CD8-positive, alpha-beta memory T cell (primary cell): ENCODE measurements around the gene FHOD1. TPM values are rescaled to one million over a fixed set of nuclear protein-coding genes. Genes with fewer than 3 reads are reported as not detected.

ENCODE experiments used
- CTCF ChIA-PET: fragments of 350-600 bp; sonication (Branson Sonifier 250); formaldehyde crosslinking; loops from one replicate; lab custom pipeline; 2021; ENCODE audit warnings: antibody characterized with exemption; lab: Charles Lee
- POLR2A ChIA-PET: fragments of 350-600 bp; sonication (Branson Sonifier 250); formaldehyde crosslinking; loops from one replicate; lab custom pipeline; 2021; ENCODE audit warnings: antibody characterized with exemption; lab: Charles Lee
- DNase-seq, 5 donors: peaks; one replicate each; pipeline versions ENCODE4 v3.0.0 to v3.0.0-alpha.2; 2020 to 2022; ENCODE audit warnings: mixed read lengths in 1 of 5
- H3K27ac ChIP-seq: one replicate; pipeline ENCODE4 v1.7.0; 2013; ENCODE audit warnings: low read depth, mild to moderate bottlenecking, low read length, moderate library complexity
- H3K27me3 ChIP-seq: 2 replicates; pipeline ENCODE4 v1.7.0; 2013; ENCODE audit warnings: low read length, mild to moderate bottlenecking; ENCODE audit not compliant: insufficient read depth, poor library complexity, severe bottlenecking
- H3K36me3 ChIP-seq: 2 replicates; pipeline ENCODE4 v1.7.0; 2013; ENCODE audit warnings: mild to moderate bottlenecking, low read length, moderate library complexity; ENCODE audit not compliant: insufficient read depth
- H3K4me1 ChIP-seq: 2 replicates; pipeline ENCODE4 v1.7.0; 2013; ENCODE audit warnings: mild to moderate bottlenecking, low read length, moderate library complexity; ENCODE audit not compliant: insufficient read depth
- H3K4me3 ChIP-seq: 2 replicates; pipeline ENCODE4 v1.7.0; 2013; ENCODE audit warnings: mild to moderate bottlenecking, low read length
- H3K9me3 ChIP-seq: 2 replicates; pipeline ENCODE4 v1.7.0; 2013; ENCODE audit warnings: mild to moderate bottlenecking, low read length
- H3K27ac Mint-ChIP-seq, 8 donors: one replicate each; pipeline ENCODE4 v1.8.0; 2020 to 2021; ENCODE audit warnings: mixed read lengths in 8 of 8, mild to moderate bottlenecking in 6 of 8, inconsistent platforms in 3 of 8, moderate library complexity in 3 of 8
- H3K27me3 Mint-ChIP-seq, 2 donors: one replicate each; pipeline ENCODE4 v1.8.0; 2020 to 2021; ENCODE audit warnings: mixed read lengths in 2 of 2, mild to moderate bottlenecking in 1 of 2, moderate library complexity in 1 of 2
- H3K36me3 Mint-ChIP-seq, 3 donors: one replicate each; pipeline ENCODE4 v1.8.0; 2020 to 2021; ENCODE audit warnings: mixed read lengths in 3 of 3, inconsistent platforms in 1 of 3, mild to moderate bottlenecking in 1 of 3
- H3K4me1 Mint-ChIP-seq, 3 donors: one replicate each; pipeline ENCODE4 v1.8.0; 2020 to 2021; ENCODE audit warnings: mixed read lengths in 3 of 3, inconsistent platforms in 1 of 3, mild to moderate bottlenecking in 1 of 3
- H3K4me3 Mint-ChIP-seq, 7 donors: one replicate each; pipeline ENCODE4 v1.8.0; 2020 to 2021; ENCODE audit warnings: mixed read lengths in 7 of 7, mild to moderate bottlenecking in 6 of 7, moderate library complexity in 4 of 7, inconsistent platforms in 2 of 7
- H3K9me3 Mint-ChIP-seq, 5 donors: one replicate each; pipeline ENCODE4 v1.8.0; 2020 to 2022; ENCODE audit warnings: mixed read lengths in 5 of 5, mild to moderate bottlenecking in 3 of 5, moderate library complexity in 2 of 5, inconsistent platforms in 1 of 5
- polyA plus RNA-seq: library from polyadenylated mRNA; unstranded; fragments of 300-500 nt; fragmentation: Illumina TruSeq; gene quantifications from one replicate; pipeline ENCODE4 v1.2.3, GENCODE V29; 2021
- total RNA-seq, 2 experiments: library from RNA; stranded (reverse); gene quantifications; one replicate each; pipeline ENCODE4 v1.2.3, GENCODE V29; 2021

Gene FHOD1
- total and polyA plus RNA-seq, 3 experiments from 2014 or later, result 5.5 to 117 (median 111) TPM

GRCh38 chr16:67187175-67187890 lies 59.9 kb downstream of the FHOD1 start:
- H3K4me3 ChIP-seq, result no peak overlapping the region
- peaks cover 0 to 4% of the 10 kb centered on the region in 2 donors for H3K27me3 Mint-ChIP-seq
- H3K4me1 ChIP-seq, result peaks cover 33% of the 10 kb centered on the region
- no peak overlapping the region for H3K4me3 Mint-ChIP-seq
- H3K27me3 ChIP-seq, result no peaks in the 10 kb centered on the region
- H3K36me3 ChIP-seq, result no peaks in the 10 kb centered on the region
- H3K36me3 Mint-ChIP-seq, result peaks cover 0 to 2% (median 0%) of the 10 kb centered on the region in 3 donors
- no peak for DNase-seq
- H3K9me3 Mint-ChIP-seq, result no peaks in the 10 kb centered on the region
- CTCF ChIA-PET, result interaction anchor here (1.0 to 11.3 kb wide), 2 partner anchors 29 to 357 kb away, joined by 3 to 205 read pairs; partner anchors contain the start of genes B3GNT9, FBXL8, HSF4 and NAE1
- no peak overlapping the region for H3K27ac ChIP-seq
- peaks cover 15 to 28% (median 18%) of the 10 kb centered on the region in 3 donors for H3K4me1 Mint-ChIP-seq
- H3K27ac Mint-ChIP-seq, result no peak overlapping the region
- POLR2A ChIA-PET, result no interaction called here
- no peaks in the 10 kb centered on the region for H3K9me3 ChIP-seq

DNA sequence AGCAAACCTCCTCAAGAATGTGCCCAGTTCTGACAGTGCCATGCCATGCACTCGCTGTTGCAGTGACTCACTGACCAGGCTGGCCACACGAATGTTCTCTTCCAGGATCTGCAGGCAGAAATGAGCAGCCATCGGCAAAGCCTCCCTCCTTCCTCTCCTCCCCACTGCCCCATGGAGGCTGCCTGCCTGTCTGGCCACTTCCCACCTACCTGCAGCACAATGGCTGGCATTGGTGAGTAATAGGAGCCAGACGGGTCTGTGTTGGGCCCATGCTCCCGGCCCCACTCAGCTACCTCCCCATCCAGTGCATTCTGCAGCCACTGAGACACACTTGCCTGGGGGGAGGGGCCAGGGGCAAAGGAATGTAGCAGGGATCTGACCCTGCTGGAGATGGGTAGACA lies 60.7 kb downstream of the FHOD1 start:
- CTCF ChIA-PET, result interaction anchor here (1.0 to 11.3 kb wide), 4 partner anchors 10 to 356 kb away, joined by 3 to 205 read pairs (median 14); partner anchors contain the start of genes B3GNT9, FBXL8, HSF4 and NAE1
- H3K4me3 ChIP-seq, result no peak overlapping the region

DNA sequence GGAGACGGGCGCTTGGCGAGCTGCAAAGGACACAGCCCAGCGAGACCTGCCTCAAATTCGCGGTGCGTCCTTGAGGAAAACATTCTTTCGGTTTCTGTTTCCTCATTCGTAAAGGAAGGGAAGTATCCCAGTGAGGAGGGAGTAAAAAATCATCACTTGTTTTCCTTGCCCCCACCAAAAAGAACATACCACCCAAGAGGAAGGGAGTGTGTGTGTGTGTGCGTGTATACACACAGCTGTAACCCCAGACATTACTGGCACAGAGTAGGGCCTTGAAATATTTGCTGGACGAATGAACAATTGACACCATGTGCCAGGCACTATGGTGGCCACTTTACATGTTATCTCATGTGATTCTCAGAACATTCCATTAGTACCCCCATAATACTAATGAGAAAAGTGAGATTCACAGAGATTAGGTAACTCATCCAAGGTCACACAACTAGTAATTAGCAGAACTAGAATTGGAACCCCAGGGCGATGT lies 61.6 kb downstream of the FHOD1 start:
- Histone ChIP-seq H3K4me3 (no peak overlapping the region), H3K27me3 (no peaks in the 10 kb centered on the region), H3K9me3 (no peaks in the 10 kb centered on the region), H3K36me3 (no peaks in the 10 kb centered on the region), H3K27ac (no peak overlapping the region), H3K4me1 (peaks cover 25% of the 10 kb centered on the region)
- Mint-ChIP-seq H3K27ac (peak overlapping the region in 5 of 8 donors; percentile 17 to 92 (median 90)), H3K9me3 (no peaks in the 10 kb centered on the region), H3K4me3 (peak overlapping the region; percentile 81 to 93 (median 93)), H3K27me3 (peaks cover 0 to 4% of the 10 kb centered on the region in 2 donors), H3K4me1 (peaks cover 8 to 19% (median 9%) of the 10 kb centered on the region in 3 donors), H3K36me3 (no peaks in the 10 kb centered on the region)
- ChIA-PET POLR2A (interaction anchor here (0.6 to 1.4 kb wide), 8 partner anchors 12 to 1473 kb away, joined by 3 to 8 read pairs (median 3); partner anchors contain the start of genes FBXL8, FHOD1, SLC9A5 and TRADD), CTCF (interaction anchor here (0.7 to 11.3 kb wide), 25 partner anchors 9 to 296 kb away, joined by 3 to 205 read pairs (median 5); partner anchors contain the start of genes B3GNT9, CES3, FBXL8 and HSF4)
- no peak for DNase-seq

More for the DNA sequence above, 60.7 kb downstream of the FHOD1 start:
- H3K4me1 ChIP-seq, result peaks cover 29% of the 10 kb centered on the region
- Mint-ChIP-seq H3K27ac (no peak overlapping the region), H3K4me3 (peak overlapping the region in 3 of 7 donors; percentile 6 to 34 (median 24)), H3K27me3 (peaks cover 0 to 4% of the 10 kb centered on the region in 2 donors), H3K9me3 (no peaks in the 10 kb centered on the region), H3K36me3 (no peaks in the 10 kb centered on the region), H3K4me1 (peaks cover 11 to 22% (median 13%) of the 10 kb centered on the region in 3 donors)
- DNase-seq, result no peak
- H3K9me3 ChIP-seq, result no peaks in the 10 kb centered on the region
- H3K27ac ChIP-seq, result no peak overlapping the region
- no peaks in the 10 kb centered on the region for H3K36me3 ChIP-seq
- POLR2A ChIA-PET, result interaction anchor here (0.8 kb wide), 1 partner anchor 16 kb away, joined by 3 read pairs; the partner anchor contains the start of gene NOL3
- H3K27me3 ChIP-seq, result no peaks in the 10 kb centered on the region

GRCh38 chr16:67184995-67185650 lies 62.2 kb downstream of the FHOD1 start:
- Histone ChIP-seq H3K36me3 (no peaks in the 10 kb centered on the region), H3K9me3 (no peaks in the 10 kb centered on the region), H3K27ac (no peak overlapping the region), H3K27me3 (no peaks in the 10 kb centered on the region), H3K4me3 (no peak overlapping the region), H3K4me1 (peaks cover 25% of the 10 kb centered on the region)
- Mint-ChIP-seq H3K9me3 (no peaks in the 10 kb centered on the region), H3K27me3 (peaks cover 0 to 4% of the 10 kb centered on the region in 2 donors), H3K27ac (peak overlapping the region; percentile 17 to 94 (median 91)), H3K4me1 (peaks cover 8 to 19% (median 9%) of the 10 kb centered on the region in 3 donors), H3K4me3 (peak overlapping the region; percentile 81 to 93 (median 93)), H3K36me3 (no peaks in the 10 kb centered on the region)
- ChIA-PET POLR2A (interaction anchor here (0.6 to 1.4 kb wide), 8 partner anchors 12 to 1474 kb away, joined by 3 to 8 read pairs (median 3); partner anchors contain the start of genes FBXL8, FHOD1, SLC9A5 and TRADD), CTCF (interaction anchor here (0.6 to 11.3 kb wide), 27 partner anchors 9 to 297 kb away, joined by 3 to 205 read pairs (median 5); partner anchors contain the start of genes B3GNT9, CES3, FBXL8 and HSF4)
- peak; percentile 72 to 87 (median 77) for DNase-seq

DNA sequence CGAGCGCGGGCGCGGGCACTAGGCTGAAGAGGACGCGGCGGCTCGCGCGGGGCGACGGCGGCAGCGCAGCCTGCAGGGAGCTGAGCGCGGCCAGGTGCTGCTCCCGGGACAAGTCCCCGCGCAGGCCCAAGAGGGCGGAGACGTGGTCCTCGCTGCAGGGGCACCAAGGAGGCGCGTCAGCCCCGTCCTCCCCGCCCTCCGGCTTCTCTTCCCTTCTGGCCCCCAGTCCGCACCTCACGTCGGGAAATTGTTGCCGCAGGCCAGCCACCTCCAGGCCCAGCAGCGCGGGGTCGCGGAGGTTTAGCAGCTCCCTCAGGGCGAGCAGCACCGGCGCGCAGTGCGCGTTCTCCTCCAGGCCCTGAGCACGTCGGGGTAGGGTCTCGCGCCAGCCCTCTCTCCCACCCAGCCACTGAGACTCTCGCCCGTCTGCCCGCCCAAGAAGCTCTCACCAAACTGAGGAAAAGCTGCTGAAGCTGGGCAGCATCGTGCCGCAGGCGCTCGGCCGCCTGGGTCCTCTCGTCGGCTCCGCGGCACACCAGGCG lies 62.8 kb downstream of the FHOD1 start:
- H3K4me3 Mint-ChIP-seq, result peak overlapping the region in 5 of 7 donors; percentile 48 to 87 (median 71)
- CTCF ChIA-PET, result interaction anchor here (0.6 to 11.3 kb wide), 25 partner anchors 8 to 289 kb away, joined by 3 to 205 read pairs (median 5); partner anchors contain the start of genes B3GNT9, CES3, FBXL8 and HSF4
- DNase-seq, result no peak

DNA sequence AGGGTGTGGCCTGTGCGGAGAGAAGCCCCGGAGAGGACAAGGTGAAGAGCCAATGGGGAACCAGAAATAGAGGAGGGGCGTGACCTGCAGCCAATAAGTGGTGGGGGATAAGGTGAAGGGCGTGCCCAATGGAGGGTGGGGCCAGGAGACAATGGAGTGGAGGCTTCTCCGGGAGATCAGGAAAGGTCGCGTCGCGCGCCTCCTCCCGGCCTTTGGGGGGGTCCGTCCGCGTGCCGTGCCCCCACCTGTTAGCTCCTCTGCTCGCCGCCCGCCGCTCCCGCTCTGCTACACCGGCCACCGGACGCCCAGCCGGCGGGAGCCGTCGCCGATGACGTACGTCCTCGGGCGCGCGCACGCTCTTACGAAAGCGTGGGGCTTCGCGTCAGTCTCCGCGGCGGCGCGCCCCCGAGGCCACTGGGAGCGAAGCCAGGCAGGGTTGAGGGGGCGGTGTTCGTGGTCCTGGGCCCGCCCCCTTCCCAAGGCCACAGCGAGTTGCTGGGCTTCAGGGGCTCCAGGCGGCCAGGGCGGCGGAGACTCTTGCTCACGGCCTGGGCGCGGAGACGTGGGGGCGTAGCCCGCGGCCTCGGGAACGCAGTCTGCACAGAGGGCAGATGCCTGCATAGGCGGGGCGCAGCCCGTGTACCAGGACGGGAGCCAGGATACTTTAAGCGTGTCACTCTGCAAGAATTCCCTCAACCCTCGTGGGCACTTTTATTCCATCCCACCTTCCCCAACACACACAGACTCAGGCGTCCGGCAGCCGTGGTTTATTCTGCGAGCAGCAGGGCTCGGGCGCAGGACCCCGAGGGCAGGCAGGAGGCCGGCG lies 63.4 kb downstream of the FHOD1 start, which contains the start of gene MATCAP1:
Gene MATCAP1 (minus strand): TSS at position 337 of the 826 bp plus-strand sequence. CDS start 3,353 bp downstream, outside the sequence.
- Histone ChIP-seq H3K36me3 (no peaks in the 10 kb centered on the region), H3K9me3 (no peaks in the 10 kb centered on the region), H3K4me3 (peak within 1 kb of the TSS; percentile 70), H3K4me1 (peaks cover 25% of the 10 kb centered on the region), H3K27ac (peak within 1 kb of the TSS; percentile 91), H3K27me3 (no peaks in the 10 kb centered on the region)
- Mint-ChIP-seq H3K4me1 (peaks cover 9 to 21% (median 9%) of the 10 kb centered on the region in 3 donors), H3K27ac (no peak within 1 kb of the TSS), H3K9me3 (no peaks in the 10 kb centered on the region), H3K4me3 (peak within 1 kb of the TSS in 5 of 7 donors; percentile 48 to 87 (median 71)), H3K27me3 (peaks cover 0 to 4% of the 10 kb centered on the region in 2 donors), H3K36me3 (no peaks in the 10 kb centered on the region)
- POLR2A ChIA-PET, result interaction anchor here (0.9 kb wide), 1 partner anchor 9 kb away, joined by 6 read pairs; no protein-coding TSS in a partner anchor
- peak; percentile 88 to 97 (median 96) for DNase-seq
- CTCF ChIA-PET, result interaction anchor here (1.1 to 11.3 kb wide), 14 partner anchors 7 to 206 kb away, joined by 4 to 205 read pairs (median 10); partner anchors contain the start of genes B3GNT9, FBXL8, HSF4 and NOL3

More for the DNA sequence above, 62.8 kb downstream of the FHOD1 start:
- H3K9me3 Mint-ChIP-seq, result no peaks in the 10 kb centered on the region
- no peaks in the 10 kb centered on the region for H3K36me3 Mint-ChIP-seq
- peak overlapping the region; percentile 70 for H3K4me3 ChIP-seq
- no peaks in the 10 kb centered on the region for H3K36me3 ChIP-seq
- no peaks in the 10 kb centered on the region for H3K27me3 ChIP-seq
- H3K27ac Mint-ChIP-seq, result no peak overlapping the region
- peaks cover 0 to 4% of the 10 kb centered on the region in 2 donors for H3K27me3 Mint-ChIP-seq
- no peak overlapping the region for H3K27ac ChIP-seq
- peaks cover 25% of the 10 kb centered on the region for H3K4me1 ChIP-seq
- POLR2A ChIA-PET, result interaction anchor here (0.7 to 1.4 kb wide), 4 partner anchors 25 to 63 kb away, joined by 3 to 8 read pairs (median 4); partner anchors contain the start of genes FBXL8, FHOD1, SLC9A5 and TRADD
- no peaks in the 10 kb centered on the region for H3K9me3 ChIP-seq
- peaks cover 8 to 19% (median 9%) of the 10 kb centered on the region in 3 donors for H3K4me1 Mint-ChIP-seq
